ENCODE measurements around the gene AATK. TPM values are rescaled to one million over a fixed set of nuclear protein-coding genes. Genes with fewer than 3 reads are reported as not detected.

The AATK gene
- total and polyA plus RNA-seq, 9 of the 15 experiments (the other 6 are each of a cell fraction or from before 2014, with no cell fraction given), result 0.11 to 0.55 (median 0.38) TPM; not detected in 5

GRCh38 chr17:81108220-81108619, 57.8 kb downstream of the AATK start:
- DNase-seq (ENCODE audit: extremely low read depth in 1 of 4, low spot score in 3 of 4) (no peak), FAIRE-seq (no peak), ATAC-seq (no peak)
- Histone ChIP-seq H4K20me1 (replicated peaks; ENCODE audit: control insufficient read depth, insufficient read depth, low read length) (no peaks in the 10 kb centered on the region), H3K36me3 (ENCODE audit: control insufficient read depth, insufficient read depth, low read length) (peaks cover 32% of the 10 kb centered on the region; the same call in 1 of the 3 replicates), H3K4me2 (ENCODE audit: insufficient read depth, low read length) (no peak overlapping the region), H3K9me1 (ENCODE audit: control insufficient read depth, insufficient read depth, low read length) (peaks cover 2% of the 10 kb centered on the region), H3K4me1 (replicated peaks in 1 of 2; ENCODE audit: control insufficient read depth in 2 of 2, insufficient read depth in 2 of 2, low read length in 2 of 2) (peaks cover 7 to 74% of the 10 kb centered on the region in 2 experiments), H3K4me3 (no peak overlapping the region), H3K9ac (ENCODE audit: insufficient read depth in 1 of 2, low read depth in 2 of 2, low read length in 2 of 2) (peak overlapping the region in 1 of 2 experiments; percentile 52; a peak in 1 of 4 replicates), H3K27ac (ENCODE audit: extremely low read depth, low read depth, low read length) (no peak overlapping the region), H3K9me3 (replicated peaks; ENCODE audit: control insufficient read depth, insufficient read depth, low read depth, low read length) (no peaks in the 10 kb centered on the region), H2AFZ (ENCODE audit: low read depth, low read length) (no peak overlapping the region), H3K27me3 (ENCODE audit: control insufficient read depth in 2 of 2, insufficient read depth in 2 of 2, low read length in 2 of 2) (no peaks in the 10 kb centered on the region), H3K79me2 (ENCODE audit: control insufficient read depth, insufficient read depth, low read length) (no peaks in the 10 kb centered on the region)
- WGBS (ENCODE audit: insufficient coverage, low coverage, missing lambda C conversion rate), result 72% methylated on average over 9 of the region's 9 CpGs
- ChIA-PET CTCF (ENCODE audit: low intra/inter-chr PET ratio) (no interaction called here), POLR2A (interaction anchor here (1.0 kb wide), 1 partner anchor 8 kb away, joined by 4 read pairs; no protein-coding TSS in a partner anchor)
- TF ChIP-seq ZBTB17 (CRISPR knock-in tag; IDR thresholded peaks at IDR 0.05) (no peak), MBD2 (IDR thresholded peaks at IDR 0.05; ENCODE audit: borderline replicate concordance, low read depth) (no peak), NEUROD1 (IDR thresholded peaks at IDR 0.05; ENCODE audit: borderline replicate concordance, low read depth, low read length, partially characterized antibody) (no peak), CBX2 (IDR thresholded peaks at IDR 0.05; ENCODE audit: insufficient read depth, low read length, poor library complexity, severe bottlenecking) (no peak), E2F6 (IDR thresholded peaks at IDR 0.05; ENCODE audit: borderline replicate concordance in 1 of 2, extremely low read depth in 1 of 2, insufficient read depth in 1 of 2, insufficient read length in 1 of 2, low read depth in 1 of 2, low read length in 1 of 2, poor library complexity in 1 of 2, severe bottlenecking in 1 of 2) (no peak), RFX5 (IDR thresholded peaks at IDR 0.05; ENCODE audit: low read depth, low read length) (no peak), PHB2 (IDR thresholded peaks at IDR 0.05; ENCODE audit: low read depth) (no peak), PTRF (tag; IDR thresholded peaks at IDR 0.05) (no peak), ZNF124 (CRISPR knock-in tag; IDR thresholded peaks at IDR 0.05) (no peak), DNMT1 (IDR thresholded peaks at IDR 0.05) (no peak)
- intact Hi-C loops (cut with micrococcal nuclease) (no loop called here), in situ Hi-C loops (cut with MboI) (no loop called here)
- no TSS peak for BruUV-seq (replicated peaks)
